HG02678 (cell line): Measurements from ENCODE around the gene METTL25.
"Not testable (repeated sequence)": the region's sequence is repeated elsewhere in the genome, so short reads cannot be mapped to it uniquely, and the experiment has no call there.

Experiments
- ATAC-seq: cut with Tn5 transposase; IDR thresholded peaks from one replicate; pipeline ENCODE4 v1.9.1; 2021; ENCODE audit warnings: mild to moderate bottlenecking, moderate library complexity; ENCODE audit not compliant: unreplicated experiment

METTL25 gene, protein sequence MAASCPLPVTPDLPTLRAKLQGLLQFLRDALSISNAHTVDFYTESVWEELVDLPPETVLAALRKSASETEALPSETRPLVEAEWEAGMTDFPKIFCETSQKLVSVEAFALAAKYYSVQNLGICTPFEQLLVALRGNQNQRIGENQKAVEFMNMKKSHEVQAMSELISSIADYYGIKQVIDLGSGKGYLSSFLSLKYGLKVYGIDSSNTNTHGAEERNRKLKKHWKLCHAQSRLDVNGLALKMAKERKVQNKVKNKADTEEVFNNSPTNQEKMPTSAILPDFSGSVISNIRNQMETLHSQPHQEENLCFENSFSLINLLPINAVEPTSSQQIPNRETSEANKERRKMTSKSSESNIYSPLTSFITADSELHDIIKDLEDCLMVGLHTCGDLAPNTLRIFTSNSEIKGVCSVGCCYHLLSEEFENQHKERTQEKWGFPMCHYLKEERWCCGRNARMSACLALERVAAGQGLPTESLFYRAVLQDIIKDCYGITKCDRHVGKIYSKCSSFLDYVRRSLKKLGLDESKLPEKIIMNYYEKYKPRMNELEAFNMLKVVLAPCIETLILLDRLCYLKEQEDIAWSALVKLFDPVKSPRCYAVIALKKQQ

DNA sequence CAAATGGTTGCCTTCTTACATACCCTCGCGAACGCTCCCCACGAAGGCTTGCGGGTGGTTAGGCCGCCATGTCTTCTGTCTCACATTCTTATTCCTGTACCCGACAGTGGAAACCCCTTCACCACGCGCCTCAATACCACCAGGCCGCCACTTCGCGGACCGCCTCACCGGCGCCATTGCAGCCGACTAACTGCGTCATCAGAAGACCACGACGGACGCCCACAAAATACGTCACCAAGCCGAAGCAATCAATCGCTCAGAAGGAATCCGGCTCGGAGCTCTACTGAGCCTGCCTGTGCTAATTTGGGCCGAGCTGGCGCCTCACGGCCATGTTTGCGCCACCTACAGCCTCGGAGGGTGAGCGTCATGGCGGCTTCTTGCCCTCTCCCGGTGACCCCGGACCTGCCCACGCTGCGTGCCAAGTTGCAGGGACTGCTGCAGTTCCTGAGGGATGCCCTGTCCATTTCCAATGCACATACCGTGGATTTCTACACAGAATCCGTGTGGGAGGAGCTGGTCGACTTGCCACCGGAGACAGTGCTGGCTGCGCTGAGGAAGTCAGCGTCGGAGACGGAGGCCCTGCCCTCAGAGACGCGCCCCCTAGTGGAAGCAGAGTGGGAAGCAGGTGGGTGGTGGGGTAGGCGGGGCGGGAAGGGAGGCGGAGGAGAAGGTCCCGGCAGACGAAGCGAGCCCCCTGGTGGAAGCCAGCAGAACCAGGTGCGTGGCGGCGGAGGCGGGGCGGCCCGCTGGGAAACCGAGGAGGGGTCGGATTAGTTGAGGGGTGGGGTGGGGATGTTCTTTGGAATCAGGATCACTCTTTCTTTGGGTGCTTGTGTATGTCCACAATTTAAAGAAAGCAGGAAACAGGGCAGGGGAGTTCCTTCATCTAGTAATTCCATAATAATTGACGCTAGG is at the start of gene METTL25, which contains the start of gene CCDC59:
Gene METTL25, plus strand, starts transcription at position 330 of the 915 bp plus-strand sequence. Its CDS starts 37 bp downstream, at position 367.
Gene CCDC59, minus strand, starts transcription at position 188 of the 915 bp plus-strand sequence. Its CDS starts 11 bp downstream, at position 177.
- ATAC-seq: peak; percentile 91

DNA sequence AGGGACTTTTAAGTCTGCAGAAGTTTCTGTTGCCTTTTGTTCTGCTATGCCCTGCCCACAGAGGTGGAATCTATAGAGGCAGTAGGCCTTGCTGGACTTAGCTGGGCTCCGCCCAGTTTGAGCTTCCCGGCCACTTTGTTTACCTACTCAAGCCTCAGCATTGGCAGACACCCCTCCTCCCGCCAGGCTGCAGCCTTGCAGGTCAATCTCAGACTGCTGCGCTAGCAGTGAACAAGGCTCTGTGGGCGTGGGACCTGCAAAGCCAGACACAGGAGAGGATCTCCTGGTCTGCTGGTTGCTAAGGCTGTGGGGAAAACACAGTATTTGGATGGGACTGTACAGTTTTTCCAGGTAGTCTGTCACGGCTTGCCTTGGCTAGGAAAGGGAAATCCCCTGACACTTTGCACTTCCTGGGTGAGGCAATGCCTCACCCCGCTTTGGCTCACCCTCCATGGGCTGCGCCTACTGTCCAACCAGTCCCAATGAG is 43.9 kb upstream of the METTL25 start:
- ATAC-seq: no peak

DNA sequence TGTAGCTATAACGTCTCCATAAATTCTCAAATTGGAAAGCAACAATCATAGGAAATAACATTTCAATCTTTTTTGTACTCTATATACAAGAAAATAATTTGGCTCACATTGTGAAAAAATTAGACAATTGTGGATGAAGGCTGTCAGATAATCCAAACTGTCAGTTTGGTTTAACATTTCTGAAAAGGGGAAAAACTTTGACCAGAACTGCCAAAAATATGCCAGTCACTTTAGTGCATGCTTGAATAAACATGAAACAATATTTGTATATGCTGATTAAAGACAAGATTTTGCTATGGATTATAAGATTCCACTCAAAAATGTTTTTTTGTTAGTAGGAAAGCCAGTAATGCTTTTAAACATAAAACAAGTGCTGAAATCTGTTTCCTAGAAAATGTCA is 39.1 kb upstream of the METTL25 start:
- no peak for ATAC-seq

DNA sequence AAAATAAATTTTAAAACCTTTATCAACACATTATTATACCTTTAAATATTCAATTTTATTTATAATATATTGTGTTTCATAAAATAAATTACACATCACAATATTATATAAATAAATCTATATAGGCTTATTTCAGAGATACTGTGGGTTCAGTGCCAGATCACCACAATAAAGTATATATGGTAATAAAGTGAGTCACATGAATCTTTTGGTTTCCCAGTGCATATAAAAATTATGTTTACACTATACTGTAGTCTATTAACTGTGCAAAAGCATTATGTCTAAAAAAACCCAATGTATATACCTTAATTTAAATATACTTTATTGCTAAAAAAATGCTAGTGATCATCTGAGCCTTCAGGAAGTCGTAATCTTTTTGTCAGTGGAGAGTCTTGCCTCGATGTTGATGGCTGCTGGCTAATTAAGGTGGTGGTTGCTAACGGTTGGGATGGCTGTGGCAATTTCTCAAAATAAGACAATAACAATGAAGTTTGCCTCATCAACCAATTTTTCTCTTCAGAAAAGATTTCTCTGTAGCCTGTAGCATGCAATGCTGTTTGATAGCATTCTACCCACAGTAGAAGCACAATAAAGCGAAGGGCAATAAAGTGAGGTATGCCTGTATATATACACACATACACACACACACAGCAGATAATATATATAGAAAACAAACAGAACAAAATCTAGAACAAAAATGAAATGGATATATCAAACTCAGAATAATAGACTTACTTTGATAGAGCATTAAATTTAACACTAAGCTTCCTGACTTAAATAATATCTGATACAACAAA is 32.6 kb upstream of the METTL25 start:
- ATAC-seq: no peak

DNA sequence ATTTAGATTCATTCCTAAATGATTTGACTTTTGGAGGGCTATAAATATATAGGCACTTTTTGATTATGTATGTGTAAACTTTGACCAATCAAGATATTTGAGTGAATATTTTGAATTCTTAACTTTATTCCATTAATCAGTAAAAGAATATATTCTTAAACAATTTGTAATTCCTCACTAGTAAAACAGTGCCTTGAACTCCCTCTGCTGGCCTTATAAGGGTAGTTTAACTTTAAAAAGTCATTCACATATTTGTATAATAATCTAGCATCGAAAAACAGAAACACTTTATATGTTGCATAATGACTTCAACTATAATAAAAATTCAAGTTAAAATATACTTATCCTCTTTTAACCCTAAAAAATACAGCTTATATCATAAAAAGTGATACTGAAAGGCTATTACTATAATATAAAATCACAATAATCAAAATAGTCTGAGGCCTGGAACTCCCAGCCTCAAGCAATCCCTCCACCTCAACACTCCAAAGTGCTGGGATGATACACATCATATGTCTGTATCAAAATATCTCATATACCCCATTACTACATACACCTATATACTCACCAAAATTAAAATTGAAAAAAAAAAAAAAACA is 31.3 kb upstream of the METTL25 start:
- no peak for ATAC-seq

DNA sequence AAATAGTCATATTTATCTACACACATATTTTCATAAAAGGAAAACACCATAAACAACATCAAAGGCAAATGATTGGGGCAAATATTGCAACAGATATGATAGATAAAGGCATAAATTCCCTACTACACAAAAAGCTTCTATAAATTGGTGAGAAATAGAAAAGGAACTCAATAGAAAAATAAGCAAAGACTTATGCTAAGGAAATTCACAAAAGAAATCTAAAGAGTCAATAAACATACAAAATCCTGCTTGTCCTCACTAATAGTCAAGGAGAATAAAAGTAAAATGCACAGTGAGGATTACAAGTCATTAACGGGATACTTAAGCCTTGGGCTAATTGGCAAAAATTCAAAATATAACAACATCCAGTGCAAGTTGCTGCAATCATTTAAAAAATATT is 30.5 kb upstream of the METTL25 start:
- ATAC-seq: no peak

DNA sequence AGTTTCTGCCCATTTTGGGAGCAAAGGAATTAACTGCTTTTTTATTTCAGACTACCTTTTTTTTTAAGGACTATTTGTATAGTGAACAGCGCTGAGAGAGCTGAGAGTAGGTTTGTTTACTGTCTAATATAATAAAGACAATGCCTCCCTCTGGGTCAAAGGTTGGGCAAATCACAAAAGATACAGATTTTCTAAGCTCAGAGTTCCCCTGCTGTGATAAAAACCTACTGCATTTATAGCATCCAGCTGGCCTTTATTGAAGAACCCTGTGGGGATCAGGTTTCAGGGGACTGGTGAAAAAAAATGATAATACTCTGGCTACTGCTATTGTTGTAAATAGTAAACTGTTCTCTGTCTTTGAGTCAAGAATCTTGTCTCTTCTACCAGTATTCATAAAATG is 28.8 kb upstream of the METTL25 start:
- no peak for ATAC-seq

DNA sequence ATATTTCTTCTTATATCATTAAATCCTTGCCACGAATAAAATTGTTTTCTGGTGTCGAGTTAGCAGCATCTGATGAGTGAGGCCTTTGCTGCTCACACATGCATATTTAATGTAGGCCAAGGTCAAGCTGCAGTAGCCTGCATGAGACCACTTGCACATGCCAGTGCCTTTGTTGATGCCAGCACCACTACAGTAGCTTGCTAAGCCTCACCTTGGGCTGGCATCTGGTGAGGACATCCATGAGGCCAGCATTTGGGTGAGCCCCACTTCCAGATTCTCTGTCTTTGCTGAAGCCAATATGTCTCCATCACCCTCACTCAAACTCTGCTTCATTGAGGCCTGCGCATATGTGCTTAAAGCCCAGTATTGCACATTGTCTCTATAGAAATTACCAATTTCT is 8.2 kb upstream of the METTL25 start:
- no peak for ATAC-seq

DNA sequence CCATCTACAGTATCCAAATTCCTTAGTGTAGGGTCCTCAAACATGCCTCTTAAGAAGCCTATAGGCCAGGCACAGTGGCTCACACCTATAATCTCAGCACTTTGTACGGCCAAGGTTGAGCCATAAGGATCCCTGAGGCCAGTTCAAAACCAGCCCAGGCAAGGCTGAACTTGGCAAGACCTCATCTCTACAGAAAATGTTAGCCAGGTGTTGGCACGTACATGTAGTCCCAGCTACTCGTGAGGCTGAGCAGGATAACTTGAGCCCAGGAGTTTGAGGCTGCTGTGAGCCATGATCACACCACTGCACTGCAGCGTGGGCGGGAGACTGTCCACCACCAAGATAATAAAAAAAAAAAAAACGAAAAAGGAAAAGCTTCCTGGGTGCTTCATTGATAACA is 6.9 kb upstream of the METTL25 start:
- ATAC-seq: no peak

DNA sequence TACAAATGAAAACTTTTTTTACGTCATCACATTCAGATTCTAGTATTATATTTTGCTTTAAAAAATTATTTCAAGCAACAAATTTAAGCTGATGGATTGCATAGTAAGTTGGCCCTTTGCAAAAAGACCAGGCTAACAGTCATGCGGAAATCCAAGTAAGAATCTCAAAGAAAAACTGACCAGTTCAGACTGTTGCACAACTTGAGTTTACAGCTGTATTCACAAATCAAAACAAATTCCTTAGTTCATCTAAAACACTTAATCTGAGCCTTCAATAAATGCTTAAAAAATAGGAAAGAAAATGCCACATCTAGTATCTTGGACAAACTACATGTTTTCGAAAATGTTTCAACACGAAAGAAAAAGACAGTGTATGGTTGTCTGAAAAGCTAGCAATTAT is 989 bp upstream of the METTL25 start:
- ATAC-seq: no peak

DNA sequence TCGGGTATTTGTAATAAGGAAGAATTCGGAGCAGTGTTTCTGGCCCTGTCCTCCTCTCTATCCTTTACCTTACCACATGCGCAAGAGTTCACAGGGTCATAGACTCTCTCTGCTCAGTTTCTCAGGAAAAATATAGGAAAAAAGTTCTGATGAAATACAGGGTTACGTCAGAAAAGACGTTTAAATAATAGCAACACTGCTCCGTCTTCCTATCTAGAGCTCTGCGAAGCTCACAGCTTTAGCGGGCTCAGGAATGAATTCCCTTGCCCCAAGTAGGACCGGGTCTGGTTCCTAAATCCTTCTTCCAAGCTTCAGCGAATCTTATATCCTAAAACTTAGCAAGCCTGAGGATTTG is 507 bp upstream of the METTL25 start:
- no peak for ATAC-seq

DNA sequence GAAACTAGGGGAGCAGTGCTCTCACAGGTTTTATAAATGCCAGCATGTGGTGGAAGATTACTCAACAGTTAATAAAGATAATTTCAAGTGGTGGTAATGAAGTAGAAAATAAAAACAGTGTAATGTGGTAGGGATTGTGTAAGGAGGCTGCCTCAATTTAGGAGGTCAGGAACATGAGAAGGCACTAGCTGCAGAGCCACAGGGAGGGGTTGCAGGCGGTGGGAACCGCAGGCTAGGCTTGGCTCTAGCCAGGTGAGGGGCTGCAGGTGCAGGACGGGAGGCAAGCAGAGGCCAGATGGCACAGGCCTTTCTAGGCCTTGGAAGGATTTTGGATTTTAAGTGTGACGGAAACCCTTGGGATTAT is 768 bp downstream of the METTL25 start:
- peak; percentile 8 for ATAC-seq

DNA sequence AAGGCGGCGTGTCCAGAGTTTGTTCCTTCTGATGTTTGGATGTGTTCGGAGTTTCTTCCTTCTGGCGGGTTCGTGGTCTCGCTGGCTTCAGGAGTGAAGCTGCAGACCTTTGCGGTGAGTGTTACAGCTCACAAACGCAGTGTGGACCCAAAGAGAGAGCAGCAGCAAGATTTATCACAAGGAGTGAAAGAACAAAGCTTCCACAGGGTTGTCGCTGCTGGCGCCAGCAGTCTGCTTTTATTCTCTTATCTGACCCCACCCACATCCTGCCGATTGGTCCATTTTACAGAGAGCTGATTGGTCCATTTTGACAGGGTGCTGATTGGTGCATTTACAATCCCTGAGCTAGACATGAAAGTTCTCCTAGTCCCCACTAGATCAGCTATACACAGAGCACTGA is 2.5 kb downstream of the METTL25 start:
- not testable (repeated sequence) for ATAC-seq

DNA sequence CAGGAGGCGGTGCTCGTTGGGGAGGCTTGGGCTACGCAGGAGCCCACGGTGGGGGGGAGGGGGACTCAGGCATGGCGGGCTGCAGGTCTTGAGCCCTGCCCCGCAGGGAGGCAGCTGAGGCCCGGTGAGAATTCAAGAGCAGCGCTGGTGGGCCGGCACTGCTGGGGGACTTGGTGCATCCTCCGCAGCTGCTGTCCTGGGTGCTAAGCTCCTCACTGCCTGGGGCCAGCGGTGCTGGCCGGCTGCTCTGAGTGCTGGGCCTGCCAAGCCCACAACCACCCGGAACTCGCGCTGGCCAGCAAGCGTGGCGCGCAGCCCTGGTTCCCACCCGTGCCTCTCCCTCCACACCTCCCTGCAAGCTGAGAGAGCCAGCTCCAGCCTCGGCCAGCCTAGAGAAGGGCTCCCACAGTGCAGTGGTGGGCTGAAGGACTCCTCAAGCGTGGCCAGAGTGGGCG is 3.2 kb downstream of the METTL25 start:
- no peak for ATAC-seq

DNA sequence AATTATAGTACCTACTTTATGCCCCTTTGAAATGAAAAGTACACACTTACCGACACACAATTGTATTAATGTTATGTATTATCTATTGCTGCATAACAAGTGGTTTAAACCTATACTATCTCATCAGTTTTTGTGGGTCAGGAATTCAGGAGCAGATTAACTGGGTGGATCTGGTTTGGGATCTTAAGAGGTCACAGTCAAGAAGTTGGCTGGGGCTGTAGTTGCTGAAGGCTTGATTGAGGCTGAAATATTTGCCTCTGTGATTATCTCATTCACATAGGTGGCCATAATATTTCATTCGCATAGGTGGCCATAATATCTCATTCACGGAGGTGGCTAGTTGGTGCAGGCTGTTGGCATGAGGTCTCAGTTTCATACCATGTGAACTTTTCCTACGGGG is 5.7 kb downstream of the METTL25 start:
- no peak for ATAC-seq

DNA sequence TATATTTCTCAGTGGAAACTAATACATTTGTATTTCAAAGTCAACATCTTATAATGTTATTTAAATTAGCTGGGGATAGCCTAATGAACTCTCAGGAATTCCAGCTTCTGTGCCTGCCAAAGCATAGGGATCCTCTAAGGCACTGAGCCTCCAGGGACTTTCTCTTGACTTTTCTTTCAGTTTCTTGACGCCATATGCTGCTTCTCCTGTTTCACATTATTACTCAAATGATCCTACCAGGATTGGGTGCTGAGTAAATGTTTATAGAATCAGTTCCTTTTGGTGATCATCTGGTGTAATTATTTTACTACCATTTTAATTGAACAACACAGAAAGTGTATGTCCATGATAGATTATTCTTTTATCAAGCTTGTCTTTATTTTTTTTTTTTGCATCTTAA is 7.9 kb downstream of the METTL25 start:
- ATAC-seq: peak; percentile 70

DNA sequence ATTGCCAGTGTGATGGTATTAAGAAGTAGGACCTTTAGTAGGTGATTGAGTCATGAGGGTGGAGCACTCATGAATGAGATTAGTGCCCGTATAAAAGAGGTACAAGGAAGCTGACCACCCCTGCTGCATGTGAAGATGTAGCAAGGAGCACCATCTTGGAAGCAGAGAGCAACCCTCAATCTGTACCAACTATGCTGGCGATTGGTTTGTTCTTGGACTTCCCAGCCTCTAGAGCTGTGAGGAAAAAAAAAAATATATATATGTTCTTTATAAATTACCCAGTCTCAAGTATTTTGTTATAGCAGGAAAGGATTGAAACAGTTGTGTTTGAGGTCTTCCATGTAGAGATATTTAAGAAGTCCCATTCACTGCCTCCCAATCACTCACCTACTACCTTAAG is 16.9 kb downstream of the METTL25 start:
- ATAC-seq: no peak

DNA sequence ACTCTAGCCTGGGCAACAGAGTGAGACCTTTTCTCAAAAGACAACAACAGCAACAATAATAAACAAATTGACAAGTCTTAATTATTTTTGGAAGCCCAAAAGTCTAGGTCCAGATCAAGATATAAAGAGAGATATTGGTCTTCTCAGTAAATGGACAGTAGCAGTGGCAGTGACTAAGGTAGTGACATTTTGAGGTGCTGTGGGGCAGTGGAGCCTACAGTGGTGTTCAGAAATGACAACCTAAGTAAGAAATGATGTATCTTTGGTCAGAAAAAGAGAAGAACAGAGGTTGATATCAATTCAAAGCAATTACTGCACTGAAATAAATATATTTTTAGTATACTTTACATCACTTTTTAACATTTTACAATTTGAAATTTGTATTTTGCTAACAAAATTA is 20.7 kb downstream of the METTL25 start:
- ATAC-seq: no peak

DNA sequence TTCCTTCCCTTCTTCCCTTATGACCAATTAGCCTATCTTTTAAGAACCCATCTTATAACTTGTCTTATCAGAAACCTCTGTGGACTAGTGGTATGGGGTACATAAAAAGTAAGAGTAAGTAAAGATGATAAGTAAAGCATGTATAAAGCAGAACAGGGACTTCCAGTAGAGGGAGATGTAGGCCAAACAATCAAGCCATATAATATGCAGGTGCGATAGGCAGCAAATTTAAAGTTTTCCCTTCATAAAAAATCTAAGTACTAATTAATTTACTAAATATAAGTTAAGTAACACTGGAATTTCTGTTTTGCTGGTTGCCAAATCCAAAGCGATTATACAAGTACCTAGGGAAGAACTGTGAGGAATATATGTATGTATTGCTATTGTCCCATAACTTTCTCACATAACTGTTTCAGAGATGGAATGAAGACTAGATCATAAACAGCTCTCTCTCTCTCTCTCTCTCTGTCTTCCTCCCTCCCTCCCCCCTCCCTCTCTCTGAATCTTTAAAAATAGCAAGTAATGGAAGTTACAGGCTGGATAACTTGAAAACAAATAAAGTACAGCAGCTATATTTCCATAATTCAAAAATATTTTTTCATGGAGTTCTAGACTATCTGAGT is 25.7 kb downstream of the METTL25 start:
- no peak for ATAC-seq

DNA sequence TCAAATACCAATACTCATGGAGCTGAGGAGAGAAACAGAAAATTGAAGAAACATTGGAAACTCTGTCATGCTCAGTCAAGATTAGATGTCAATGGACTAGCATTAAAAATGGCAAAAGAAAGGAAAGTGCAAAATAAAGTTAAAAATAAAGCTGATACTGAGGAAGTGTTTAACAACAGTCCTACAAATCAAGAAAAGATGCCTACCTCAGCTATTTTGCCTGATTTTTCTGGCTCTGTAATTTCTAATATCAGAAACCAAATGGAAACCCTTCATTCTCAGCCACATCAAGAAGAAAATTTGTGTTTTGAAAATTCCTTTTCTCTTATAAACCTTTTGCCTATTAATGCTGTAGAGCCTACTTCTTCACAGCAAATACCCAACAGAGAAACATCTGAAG is 40.5 kb downstream of the METTL25 start:
- no peak for ATAC-seq
